ENCODE data around the gene SNAI1.

GRCh38 chr20:50014570-50015562 lies 32.1 kb downstream of the SNAI1 start:
- TF ChIP-seq CTCF (conservative IDR thresholded peaks at IDR 0.05; ENCODE audit: low read depth, low read length) (no peak), EZH2 (IDR thresholded peaks at IDR 0.05; ENCODE audit: borderline replicate concordance, low read depth, low read length, poor library complexity, severe bottlenecking) (no peak)
